CD4-positive, CD25-positive, alpha-beta regulatory T cell (primary cell): ENCODE data around the gene SLC4A7. TPM values are rescaled to one million over a fixed set of nuclear protein-coding genes. Genes with fewer than 3 reads are reported as not detected.

Experiments
- ATAC-seq, 2 donors: fragments of 150-1000 bp; cut with Tn5 transposase; one replicate each; pipeline ENCODE4 v1.10.0; 2021; ENCODE audit warnings: low read depth in 2 of 2, moderate number of reproducible peaks in 2 of 2, moderate library complexity in 1 of 2
- DNase-seq, 3 donors: peaks; one replicate each; pipeline versions ENCODE4 v3.0.0 to v3.0.0-alpha.2; 2012 to 2022; ENCODE audit warnings: mixed read lengths in 1 of 3
- H3K27ac ChIP-seq: one replicate; pipeline ENCODE4 v1.7.0; 2013; ENCODE audit warnings: mild to moderate bottlenecking, low read length; ENCODE audit not compliant: insufficient read depth, poor library complexity, severe bottlenecking
- H3K27me3 ChIP-seq: one replicate; pipeline ENCODE4 v1.7.0; 2013; ENCODE audit warnings: low read length; ENCODE audit not compliant: control insufficient read depth, insufficient read depth
- H3K36me3 ChIP-seq: one replicate; pipeline ENCODE4 v1.7.0; 2013; ENCODE audit warnings: mild to moderate bottlenecking, low read length, moderate library complexity; ENCODE audit not compliant: control insufficient read depth, insufficient read depth
- H3K4me1 ChIP-seq: 2 replicates; pipeline ENCODE4 v1.7.0; 2013; ENCODE audit warnings: mild to moderate bottlenecking, low read length; ENCODE audit not compliant: insufficient read depth, control insufficient read depth, poor library complexity, severe bottlenecking
- H3K4me3 ChIP-seq: one replicate; pipeline ENCODE4 v1.7.0; 2013; ENCODE audit warnings: low read depth, mild to moderate bottlenecking, low read length, moderate library complexity
- H3K9me3 ChIP-seq, 2 experiments: 1 replicate in 1 of 2; 2 replicates in 1 of 2; pipeline ENCODE4 v1.7.0; 2013; ENCODE audit warnings: low read length in 2 of 2, mild to moderate bottlenecking in 1 of 2, moderate library complexity in 1 of 2; ENCODE audit not compliant: control insufficient read depth in 2 of 2
- H3K27ac Mint-ChIP-seq, 3 donors: one replicate each; pipeline ENCODE4 v1.8.0; 2020 to 2022; ENCODE audit warnings: mild to moderate bottlenecking in 3 of 3, mixed read lengths in 3 of 3, moderate library complexity in 2 of 3
- H3K27me3 Mint-ChIP-seq: one replicate; pipeline ENCODE4 v1.8.0; 2022; ENCODE audit warnings: mild to moderate bottlenecking, mixed read lengths
- H3K36me3 Mint-ChIP-seq: one replicate; pipeline ENCODE4 v1.8.0; 2020; ENCODE audit warnings: mixed read lengths
- H3K4me1 Mint-ChIP-seq, 4 donors: one replicate each; pipeline ENCODE4 v1.8.0; 2020 to 2022; ENCODE audit warnings: mixed read lengths in 4 of 4, mild to moderate bottlenecking in 1 of 4
- H3K4me3 Mint-ChIP-seq, 4 donors: one replicate each; pipeline ENCODE4 v1.8.0; 2020 to 2022; ENCODE audit warnings: mild to moderate bottlenecking in 4 of 4, mixed read lengths in 4 of 4, moderate library complexity in 3 of 4
- H3K9me3 Mint-ChIP-seq, 7 donors: one replicate each; pipeline ENCODE4 v1.8.0; 2020 to 2022; ENCODE audit warnings: mixed read lengths in 7 of 7, mild to moderate bottlenecking in 3 of 7, moderate library complexity in 2 of 7
- polyA plus RNA-seq, 4 donors: library from polyadenylated mRNA; unstranded; fragments of 300-500 nt; fragmentation: Illumina TruSeq; gene quantifications; one replicate each; pipeline ENCODE4 v1.2.3, GENCODE V29; 2021
- total RNA-seq: library from RNA; stranded (reverse); gene quantifications from one replicate; pipeline ENCODE4 v1.2.3, GENCODE V29; 2022

The SLC4A7 gene
- total and polyA plus RNA-seq, 5 donors from 2014 or later: 25.2 to 103 (median 28.7) TPM

- Histone ChIP-seq H3K27me3 (no peaks in the 10 kb centered on the region), H3K4me1 (no peaks in the 10 kb centered on the region), H3K4me3 (no peak overlapping the region), H3K36me3 (no peaks in the 10 kb centered on the region), H3K27ac (no peak overlapping the region), H3K9me3 (no peaks in the 10 kb centered on the region)
- Mint-ChIP-seq H3K4me1 (peaks cover 0 to 9% (median under 1%) of the 10 kb centered on the region in 4 donors), H3K36me3 (no peaks in the 10 kb centered on the region), H3K4me3 (no peak overlapping the region), H3K27me3 (peaks cover 4% of the 10 kb centered on the region), H3K9me3 (no peaks in the 10 kb centered on the region), H3K27ac (no peak overlapping the region)
- DNase-seq (no peak), ATAC-seq (no peak)
Observed at GRCh38 chr3:27503526-27503925, 19.3 kb upstream of the SLC4A7 start.

- H3K4me1 Mint-ChIP-seq: peaks cover 0 to 6% (median 0%) of the 10 kb centered on the region in 4 donors
Observed at GRCh38 chr3:27501759-27502158, 17.6 kb upstream of the SLC4A7 start.

GRCh38 chr3:27500986-27501385 is 16.8 kb upstream of the SLC4A7 start:
- ATAC-seq (no peak), DNase-seq (no peak)
- H3K4me3 Mint-ChIP-seq: no peak overlapping the region
- no peaks in the 10 kb centered on the region for H3K36me3 Mint-ChIP-seq
- Histone ChIP-seq H3K27me3 (no peaks in the 10 kb centered on the region), H3K36me3 (no peaks in the 10 kb centered on the region), H3K4me1 (no peaks in the 10 kb centered on the region), H3K9me3 (no peaks in the 10 kb centered on the region), H3K27ac (no peak overlapping the region), H3K4me3 (no peak overlapping the region)
- peaks cover 4% of the 10 kb centered on the region for H3K27me3 Mint-ChIP-seq
- H3K27ac Mint-ChIP-seq: peak overlapping the region in 1 of 3 donors; percentile 36
- H3K9me3 Mint-ChIP-seq: no peaks in the 10 kb centered on the region
- peaks cover 0 to 6% (median under 1%) of the 10 kb centered on the region in 4 donors for H3K4me1 Mint-ChIP-seq

More at GRCh38 chr3:27501759-27502158, 17.6 kb upstream of the SLC4A7 start:
- Mint-ChIP-seq H3K36me3 (no peaks in the 10 kb centered on the region), H3K27ac (no peak overlapping the region), H3K9me3 (no peaks in the 10 kb centered on the region), H3K27me3 (peaks cover 4% of the 10 kb centered on the region), H3K4me3 (no peak overlapping the region)
- Histone ChIP-seq H3K4me3 (no peak overlapping the region), H3K4me1 (no peaks in the 10 kb centered on the region), H3K36me3 (no peaks in the 10 kb centered on the region), H3K9me3 (no peaks in the 10 kb centered on the region), H3K27ac (no peak overlapping the region), H3K27me3 (no peaks in the 10 kb centered on the region)
- DNase-seq (no peak), ATAC-seq (no peak)

- Mint-ChIP-seq H3K9me3 (no peaks in the 10 kb centered on the region), H3K4me1 (peaks cover 0 to 6% (median under 1%) of the 10 kb centered on the region in 4 donors), H3K36me3 (no peaks in the 10 kb centered on the region), H3K27ac (no peak overlapping the region), H3K4me3 (no peak overlapping the region), H3K27me3 (peaks cover 8% of the 10 kb centered on the region)
- DNase-seq (no peak), ATAC-seq (no peak)
- no peak overlapping the region for H3K27ac ChIP-seq
- no peak overlapping the region for H3K4me3 ChIP-seq
- no peaks in the 10 kb centered on the region for H3K27me3 ChIP-seq
- no peaks in the 10 kb centered on the region for H3K36me3 ChIP-seq
- H3K9me3 ChIP-seq: no peaks in the 10 kb centered on the region
- no peaks in the 10 kb centered on the region for H3K4me1 ChIP-seq
Observed at GRCh38 chr3:27500035-27500434, 15.9 kb upstream of the SLC4A7 start.

- ATAC-seq: no peak
- Histone ChIP-seq H3K27me3 (no peaks in the 10 kb centered on the region), H3K4me1 (no peaks in the 10 kb centered on the region), H3K27ac (no peak overlapping the region), H3K4me3 (no peak overlapping the region), H3K9me3 (no peaks in the 10 kb centered on the region), H3K36me3 (no peaks in the 10 kb centered on the region)
- Mint-ChIP-seq H3K4me1 (peaks cover 0 to 2% (median 0%) of the 10 kb centered on the region in 4 donors), H3K36me3 (peaks cover 4% of the 10 kb centered on the region), H3K9me3 (no peaks in the 10 kb centered on the region), H3K27me3 (peaks cover 4% of the 10 kb centered on the region), H3K27ac (no peak overlapping the region), H3K4me3 (no peak overlapping the region)
- DNase-seq: no peak
Observed at GRCh38 chr3:27494784-27495183, 10.6 kb upstream of the SLC4A7 start.

GRCh38 chr3:27488821-27489220 is 4.6 kb upstream of the SLC4A7 start:
- H3K27ac Mint-ChIP-seq: no peak overlapping the region
- H3K27me3 ChIP-seq: no peaks in the 10 kb centered on the region
- H3K9me3 ChIP-seq: no peaks in the 10 kb centered on the region
- H3K4me3 ChIP-seq: no peak overlapping the region
- H3K27me3 Mint-ChIP-seq: no peaks in the 10 kb centered on the region
- no peaks in the 10 kb centered on the region for H3K36me3 ChIP-seq
- H3K27ac ChIP-seq: no peak overlapping the region
- H3K4me1 ChIP-seq: no peaks in the 10 kb centered on the region
- H3K4me3 Mint-ChIP-seq: peak overlapping the region in 1 of 4 donors; percentile 44
- DNase-seq: no peak
- peaks cover 3% of the 10 kb centered on the region for H3K36me3 Mint-ChIP-seq
- H3K9me3 Mint-ChIP-seq: no peaks in the 10 kb centered on the region
- no peak for ATAC-seq
- peaks cover 0 to 7% (median 0%) of the 10 kb centered on the region in 4 donors for H3K4me1 Mint-ChIP-seq

GRCh38 chr3:27487383-27487782 is 3.2 kb upstream of the SLC4A7 start:
- peaks cover 0 to 15% (median 5%) of the 10 kb centered on the region in 4 donors for H3K4me1 Mint-ChIP-seq

GRCh38 chr3:27486336-27486735 is 2.2 kb upstream of the SLC4A7 start:
- H3K27ac Mint-ChIP-seq: peak overlapping the region in 1 of 3 donors; percentile 77
- Histone ChIP-seq H3K27me3 (no peaks in the 10 kb centered on the region), H3K4me1 (peaks cover 17% of the 10 kb centered on the region), H3K4me3 (no peak overlapping the region), H3K36me3 (no peaks in the 10 kb centered on the region), H3K27ac (no peak overlapping the region), H3K9me3 (no peaks in the 10 kb centered on the region)
- no peaks in the 10 kb centered on the region for H3K9me3 Mint-ChIP-seq
- no peaks in the 10 kb centered on the region for H3K27me3 Mint-ChIP-seq
- peak overlapping the region; percentile 36 to 85 (median 48) for H3K4me3 Mint-ChIP-seq
- peaks cover 2% of the 10 kb centered on the region for H3K36me3 Mint-ChIP-seq
- no peak for ATAC-seq
- no peak for DNase-seq
- peaks cover 4 to 24% (median 12%) of the 10 kb centered on the region in 4 donors for H3K4me1 Mint-ChIP-seq

More at GRCh38 chr3:27487383-27487782, 3.2 kb upstream of the SLC4A7 start:
- H3K4me3 Mint-ChIP-seq: peak overlapping the region in 1 of 4 donors; percentile 57
- Histone ChIP-seq H3K4me1 (peaks cover 6% of the 10 kb centered on the region), H3K36me3 (no peaks in the 10 kb centered on the region), H3K27ac (no peak overlapping the region), H3K9me3 (no peaks in the 10 kb centered on the region), H3K4me3 (no peak overlapping the region), H3K27me3 (no peaks in the 10 kb centered on the region)
- no peak overlapping the region for H3K27ac Mint-ChIP-seq
- DNase-seq: no peak
- H3K27me3 Mint-ChIP-seq: no peaks in the 10 kb centered on the region
- no peak for ATAC-seq
- H3K9me3 Mint-ChIP-seq: no peaks in the 10 kb centered on the region
- no peaks in the 10 kb centered on the region for H3K36me3 Mint-ChIP-seq
